Peyer's patch (tissue), 4 donors: ENCODE data around the gene IL4I1. TPM values are rescaled to one million over a fixed set of nuclear protein-coding genes. Genes with fewer than 3 reads are reported as not detected.
A peak's percentile ranks its signal among the peaks of the same experiment; 100 is the strongest.
"Not testable (repeated sequence)": the region's sequence is repeated elsewhere in the genome, so short reads cannot be mapped to it uniquely, and the experiment has no call there.

Experiments
- DNase-seq, 3 donors: peaks; one replicate each; pipeline ENCODE4 v3.0.0-alpha.2; 2017 to 2019
- H3K27ac ChIP-seq, 4 donors: fragments of 200-600 bp; sonication (generic); one replicate each; pipeline ENCODE4 v1.5.1; 2016 to 2019
- H3K27me3 ChIP-seq, 2 donors: fragments of 200-600 bp; sonication (generic); one replicate each; pipeline ENCODE4 v1.5.1; 2019
- H3K36me3 ChIP-seq, 3 donors: fragments of 200-600 bp; sonication (generic); one replicate each; pipeline ENCODE4 v1.5.1; 2016 to 2019
- H3K4me1 ChIP-seq, 4 donors: fragments of 200-600 bp; sonication (generic); one replicate each; pipeline ENCODE4 v1.5.1; 2016 to 2019
- H3K4me3 ChIP-seq, 4 donors: fragments of 200-600 bp; sonication (generic); 1 replicate in 3 of 4; 2 replicates in 1 of 4; pipeline ENCODE4 v1.5.1; 2016 to 2019; ENCODE audit warnings: mild to moderate bottlenecking in 1 of 4
- H3K9me3 ChIP-seq, 4 donors: fragments of 200-600 bp; sonication (generic); one replicate each; pipeline ENCODE4 v1.5.1; 2016 to 2019; ENCODE audit warnings: mild to moderate bottlenecking in 1 of 4
- POLR2A ChIP-seq, 2 donors: fragments of 450-650 bp; IDR thresholded peaks; one replicate each; pipeline ENCODE4 v1.5.1; 2017; ENCODE audit warnings: antibody characterized with exemption in 2 of 2, mild to moderate bottlenecking in 2 of 2, moderate library complexity in 2 of 2
- total RNA-seq, 4 donors: library from RNA; depleted of rRNA; stranded (reverse); fragments of >200 nt; gene quantifications; one replicate each; pipeline ENCODE4 v1.1.0, GENCODE V29; 2016
- TF ChIP-seq, protein P1 (sequence below), 6 experiments: fragments of 450-650 bp in 4 of 6; fragments of 200-600 bp in 2 of 6; sonication (generic) in 1 of 6; IDR thresholded peaks; one replicate each; pipeline ENCODE4 v1.5.1; 2017 to 2019; ENCODE audit warnings: antibody characterized with exemption in 6 of 6, mild to moderate bottlenecking in 3 of 6, moderate library complexity in 1 of 6

Gene IL4I1, protein sequence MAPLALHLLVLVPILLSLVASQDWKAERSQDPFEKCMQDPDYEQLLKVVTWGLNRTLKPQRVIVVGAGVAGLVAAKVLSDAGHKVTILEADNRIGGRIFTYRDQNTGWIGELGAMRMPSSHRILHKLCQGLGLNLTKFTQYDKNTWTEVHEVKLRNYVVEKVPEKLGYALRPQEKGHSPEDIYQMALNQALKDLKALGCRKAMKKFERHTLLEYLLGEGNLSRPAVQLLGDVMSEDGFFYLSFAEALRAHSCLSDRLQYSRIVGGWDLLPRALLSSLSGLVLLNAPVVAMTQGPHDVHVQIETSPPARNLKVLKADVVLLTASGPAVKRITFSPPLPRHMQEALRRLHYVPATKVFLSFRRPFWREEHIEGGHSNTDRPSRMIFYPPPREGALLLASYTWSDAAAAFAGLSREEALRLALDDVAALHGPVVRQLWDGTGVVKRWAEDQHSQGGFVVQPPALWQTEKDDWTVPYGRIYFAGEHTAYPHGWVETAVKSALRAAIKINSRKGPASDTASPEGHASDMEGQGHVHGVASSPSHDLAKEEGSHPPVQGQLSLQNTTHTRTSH
- total RNA-seq = not detected

DNA sequence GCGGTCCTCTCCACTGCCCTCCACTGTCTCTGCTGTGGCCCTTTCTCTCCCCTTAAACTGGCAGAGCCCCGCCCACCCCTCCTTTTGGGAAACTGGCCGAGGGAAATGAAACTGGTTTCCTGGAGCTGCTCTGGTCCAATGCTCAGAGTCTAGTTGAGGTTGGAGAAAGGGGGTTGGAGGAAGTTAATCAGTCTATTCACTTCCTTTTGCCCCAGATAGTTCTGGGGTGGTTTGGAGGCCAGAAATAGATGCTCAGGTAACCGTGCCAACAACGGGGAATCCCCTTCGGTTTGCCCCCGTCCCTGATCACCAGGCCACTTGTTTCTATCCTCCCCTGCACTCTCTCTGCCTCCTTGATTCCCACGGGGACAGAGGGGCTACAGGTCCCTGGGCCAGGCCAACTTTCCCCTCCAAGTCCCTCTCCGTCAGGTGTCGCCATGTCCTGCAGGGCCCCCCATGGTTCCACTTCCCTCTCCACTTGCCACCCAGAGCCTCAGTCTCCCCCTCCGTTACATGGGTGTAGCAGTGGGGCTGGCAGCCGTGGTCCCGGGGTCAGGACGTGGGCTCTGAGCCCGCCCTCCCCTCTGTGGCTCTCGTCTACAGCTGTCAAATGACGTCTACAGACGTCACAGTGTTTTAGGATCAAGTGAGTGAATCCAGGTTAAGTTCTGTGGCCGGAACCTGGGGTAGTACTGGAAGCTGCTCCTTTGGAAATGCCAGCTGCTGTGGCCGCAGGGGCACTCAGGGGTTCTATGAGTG lies at the start of gene IL4I1:
IL4I1 (minus strand) TSS at position 25 of the 759 bp plus-strand sequence. CDS start 727 bp downstream, outside the sequence.
- H3K4me3 ChIP-seq = peak within 1 kb of the TSS in 3 of 4 donors; percentile 15 to 30 (median 29)
- peak in 2 of 3 donors; percentile 67 to 78 for DNase-seq
- H3K27ac ChIP-seq = peak within 1 kb of the TSS; percentile 42 to 73 (median 68)
- no peaks in the 10 kb centered on the region for H3K27me3 ChIP-seq
- no peaks in the 10 kb centered on the region for H3K36me3 ChIP-seq
- H3K4me1 ChIP-seq = peaks cover 0 to 25% (median 15%) of the 10 kb centered on the region in 4 donors
- no peaks in the 10 kb centered on the region for H3K9me3 ChIP-seq
- no peak for TF ChIP-seq POLR2A (IDR thresholded peaks at IDR 0.05)
- TF ChIP-seq, protein P1, sequence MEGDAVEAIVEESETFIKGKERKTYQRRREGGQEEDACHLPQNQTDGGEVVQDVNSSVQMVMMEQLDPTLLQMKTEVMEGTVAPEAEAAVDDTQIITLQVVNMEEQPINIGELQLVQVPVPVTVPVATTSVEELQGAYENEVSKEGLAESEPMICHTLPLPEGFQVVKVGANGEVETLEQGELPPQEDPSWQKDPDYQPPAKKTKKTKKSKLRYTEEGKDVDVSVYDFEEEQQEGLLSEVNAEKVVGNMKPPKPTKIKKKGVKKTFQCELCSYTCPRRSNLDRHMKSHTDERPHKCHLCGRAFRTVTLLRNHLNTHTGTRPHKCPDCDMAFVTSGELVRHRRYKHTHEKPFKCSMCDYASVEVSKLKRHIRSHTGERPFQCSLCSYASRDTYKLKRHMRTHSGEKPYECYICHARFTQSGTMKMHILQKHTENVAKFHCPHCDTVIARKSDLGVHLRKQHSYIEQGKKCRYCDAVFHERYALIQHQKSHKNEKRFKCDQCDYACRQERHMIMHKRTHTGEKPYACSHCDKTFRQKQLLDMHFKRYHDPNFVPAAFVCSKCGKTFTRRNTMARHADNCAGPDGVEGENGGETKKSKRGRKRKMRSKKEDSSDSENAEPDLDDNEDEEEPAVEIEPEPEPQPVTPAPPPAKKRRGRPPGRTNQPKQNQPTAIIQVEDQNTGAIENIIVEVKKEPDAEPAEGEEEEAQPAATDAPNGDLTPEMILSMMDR (IDR thresholded peaks at IDR 0.05) = no peak

DNA sequence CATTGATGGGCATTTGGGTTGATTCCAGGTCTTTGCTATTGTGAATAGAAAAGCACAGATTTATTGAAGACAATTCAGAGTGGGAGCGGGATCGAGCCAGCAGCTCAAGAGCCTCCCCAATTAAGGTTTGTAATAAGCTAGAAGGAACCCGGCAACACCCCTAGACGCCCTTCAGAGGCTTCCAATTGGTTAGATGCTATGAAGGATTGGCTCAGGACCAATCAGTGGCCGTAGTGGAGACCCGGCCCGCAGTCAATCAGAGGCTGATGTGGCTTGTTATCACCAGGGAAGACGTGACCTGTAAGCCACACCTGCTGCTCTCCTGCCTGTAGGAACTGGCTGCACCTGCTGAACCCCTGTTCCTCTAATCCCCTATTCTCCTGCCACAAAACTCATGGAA lies 49.7 kb upstream of the IL4I1 start:
- no peak overlapping the region for H3K4me3 ChIP-seq
- no peak for TF ChIP-seq POLR2A (IDR thresholded peaks at IDR 0.05)
- TF ChIP-seq, protein P1 (IDR thresholded peaks at IDR 0.05) = no peak

GRCh38 chr19:49944567-49944966 lies 47.9 kb upstream of the IL4I1 start:
- not testable (repeated sequence) for H3K4me1 ChIP-seq, H3K27me3 ChIP-seq, H3K36me3 ChIP-seq, H3K4me3 ChIP-seq, DNase-seq, H3K27ac ChIP-seq, H3K9me3 ChIP-seq

More for the DNA sequence above, 49.7 kb upstream of the IL4I1 start:
- no peak for DNase-seq
- Histone ChIP-seq H3K9me3 (no peaks in the 10 kb centered on the region), H3K36me3 (no peaks in the 10 kb centered on the region), H3K27me3 (no peaks in the 10 kb centered on the region), H3K4me1 (no peaks in the 10 kb centered on the region), H3K27ac (no peak overlapping the region)

GRCh38 chr19:49940482-49940791 lies 43.8 kb upstream of the IL4I1 start:
- Histone ChIP-seq H3K36me3 (no peaks in the 10 kb centered on the region), H3K27me3 (no peaks in the 10 kb centered on the region), H3K4me3 (no peak overlapping the region), H3K9me3 (no peaks in the 10 kb centered on the region), H3K4me1 (peaks cover 0 to 7% (median 3%) of the 10 kb centered on the region in 4 donors), H3K27ac (no peak overlapping the region)
- TF ChIP-seq, protein P1 (IDR thresholded peaks at IDR 0.05) = no peak
- TF ChIP-seq POLR2A (IDR thresholded peaks at IDR 0.05) = no peak
- DNase-seq = no peak

GRCh38 chr19:49939721-49940481 lies 43.2 kb upstream of the IL4I1 start:
- H3K4me3 ChIP-seq = no peak overlapping the region
- H3K27ac ChIP-seq = no peak overlapping the region
- H3K27me3 ChIP-seq = no peaks in the 10 kb centered on the region
- H3K4me1 ChIP-seq = peaks cover 0 to 7% (median 3%) of the 10 kb centered on the region in 4 donors
- TF ChIP-seq, protein P1 (IDR thresholded peaks at IDR 0.05) = no peak
- no peak for TF ChIP-seq POLR2A (IDR thresholded peaks at IDR 0.05)
- H3K9me3 ChIP-seq = no peaks in the 10 kb centered on the region
- DNase-seq = no peak
- no peaks in the 10 kb centered on the region for H3K36me3 ChIP-seq
